GM21367 (cell line): Measurements from ENCODE around the gene SGCD.
A peak's percentile ranks its signal among the peaks of the same experiment; 100 is the strongest.

Experiments used
- ATAC-seq: cut with Tn5 transposase; IDR thresholded peaks from one replicate; pipeline ENCODE4 v1.9.1; 2021; ENCODE audit not compliant: unreplicated experiment

The SGCD gene

DNA sequence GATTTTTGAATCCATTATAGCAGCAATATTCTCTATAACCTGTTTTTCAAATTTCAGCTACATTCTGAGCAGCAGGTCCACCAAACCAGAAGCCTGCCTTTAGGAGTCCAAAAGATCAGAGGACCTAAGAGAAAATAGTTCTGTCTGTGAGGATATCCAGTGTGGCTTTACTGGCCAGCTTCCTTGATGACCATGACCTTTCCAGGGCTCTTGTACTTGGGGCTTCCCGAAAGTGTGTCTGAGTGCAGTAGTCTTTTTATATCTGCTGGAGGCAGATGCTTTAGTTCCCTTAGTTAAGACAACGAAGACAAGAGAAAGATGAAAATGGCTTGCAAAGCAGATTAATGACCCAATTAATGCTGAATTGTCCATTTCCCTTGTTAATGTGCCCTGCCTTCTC lies 72.4 kb downstream of the SGCD start:
- no peak for ATAC-seq

DNA sequence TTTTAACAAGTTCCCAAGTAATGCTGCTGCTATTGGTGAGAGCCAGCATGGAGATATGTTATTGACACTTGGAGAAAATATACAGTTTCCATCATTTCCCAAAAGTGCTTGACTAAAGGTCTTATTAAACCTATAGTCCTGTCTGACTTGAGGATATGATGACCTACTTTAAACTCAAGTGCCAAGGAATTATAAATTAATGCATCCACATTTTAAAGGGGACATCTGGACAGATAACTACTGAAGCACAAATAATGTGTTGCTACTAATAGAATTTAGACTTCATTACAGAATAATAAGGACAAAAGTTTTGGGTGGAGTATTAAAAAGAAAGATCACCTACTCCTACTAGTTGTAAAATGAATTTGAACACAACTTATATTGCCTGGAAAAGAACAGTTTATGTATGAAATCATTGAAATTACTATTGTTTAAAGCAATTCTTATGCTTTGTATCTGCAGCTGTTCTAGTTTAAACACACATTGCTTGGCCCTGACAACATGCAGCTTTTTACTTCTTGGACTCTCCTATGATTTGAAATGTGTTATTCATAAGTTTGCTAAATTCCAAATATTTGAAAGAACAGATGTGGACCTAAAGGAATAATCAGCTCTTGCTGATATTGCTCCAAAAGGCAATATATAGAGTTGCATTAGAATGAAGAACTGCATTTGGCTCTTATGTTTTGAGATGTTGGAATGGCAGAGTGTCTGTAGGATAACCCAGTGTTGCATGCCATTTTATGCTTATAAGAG lies 73.4 kb downstream of the SGCD start:
- ATAC-seq: no peak

DNA sequence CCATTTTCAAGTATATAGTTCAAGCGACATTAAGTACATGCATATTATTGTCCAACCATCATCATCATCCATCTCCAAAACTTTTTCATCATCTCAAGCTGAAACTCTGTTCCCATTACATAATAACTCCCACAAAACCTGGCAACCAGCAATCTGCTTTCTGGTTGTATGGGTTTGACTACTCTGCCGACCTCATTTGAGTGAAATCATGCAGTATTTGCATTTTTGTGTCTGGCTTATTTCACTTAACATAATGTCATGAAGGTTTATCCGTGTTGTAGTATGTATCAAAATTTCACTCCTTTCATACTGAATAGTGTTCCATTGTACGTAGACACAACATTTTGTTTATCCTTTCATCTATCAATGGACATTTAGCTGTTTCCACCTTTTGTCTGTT lies 74.8 kb downstream of the SGCD start:
- peak; percentile 1 for ATAC-seq

DNA sequence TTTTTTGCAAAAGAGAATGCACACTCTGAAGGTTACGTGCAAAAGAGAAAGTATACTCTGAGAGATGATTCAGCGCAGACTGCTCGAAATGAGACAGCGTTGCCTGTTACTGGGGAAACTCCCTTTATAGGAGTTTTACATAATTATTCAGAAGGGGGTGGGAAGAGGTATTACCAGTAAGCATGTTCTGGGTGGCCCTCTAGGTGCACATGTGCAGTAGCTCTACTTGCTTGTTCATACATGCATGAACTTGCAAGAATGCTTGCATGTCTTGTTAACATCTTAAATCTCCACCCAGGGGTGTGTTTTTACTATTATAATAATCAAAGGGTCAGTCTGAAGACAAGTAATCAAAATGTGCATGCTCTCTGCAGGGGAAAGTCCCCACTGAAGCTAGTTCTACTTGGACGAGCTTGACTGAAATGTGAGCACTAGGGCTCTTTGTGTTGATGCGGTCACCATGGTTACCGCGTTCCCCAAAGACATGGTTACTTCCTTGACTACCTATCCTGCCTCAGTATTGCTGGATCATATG lies 75.5 kb downstream of the SGCD start:
- peak; percentile 97 for ATAC-seq

DNA sequence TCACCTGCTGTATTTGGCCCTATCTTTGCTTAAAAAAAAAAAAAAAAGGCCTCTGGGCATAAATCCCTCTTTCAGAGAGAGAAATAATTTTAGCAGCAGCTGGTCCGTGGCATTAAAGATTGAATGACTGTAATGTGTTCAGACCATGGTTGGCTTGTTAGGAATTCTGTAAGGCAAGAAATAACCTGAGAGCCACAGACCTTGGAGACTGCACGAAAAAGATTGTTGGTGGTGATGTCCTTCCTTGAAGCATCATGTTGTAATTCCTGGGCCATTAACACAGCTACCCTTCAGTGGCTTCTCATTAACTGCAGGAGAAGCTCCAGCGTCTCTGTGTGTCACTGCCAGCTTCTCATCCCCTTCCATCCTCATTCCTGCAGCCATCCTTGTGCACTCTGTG lies 79.0 kb downstream of the SGCD start:
- ATAC-seq: no peak

DNA sequence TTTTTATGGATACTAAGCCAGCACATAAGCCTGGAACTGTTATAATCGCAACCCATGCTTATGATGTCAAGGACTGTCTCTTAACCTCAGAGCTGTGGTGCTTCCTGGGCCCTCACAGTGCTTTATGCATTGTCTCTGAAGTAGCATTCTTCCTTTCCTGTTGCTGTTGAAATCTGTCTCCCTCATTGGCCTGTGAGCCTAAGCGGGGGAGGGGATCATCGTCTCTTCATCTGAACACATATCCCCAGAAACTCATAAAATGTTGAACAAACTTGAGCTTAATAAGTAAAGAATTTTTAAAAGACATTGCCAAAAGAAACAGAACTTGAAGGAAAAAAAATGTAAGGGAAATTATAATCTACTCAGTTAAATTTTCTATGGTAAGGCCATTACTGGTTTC lies 80.3 kb downstream of the SGCD start:
- no peak for ATAC-seq

DNA sequence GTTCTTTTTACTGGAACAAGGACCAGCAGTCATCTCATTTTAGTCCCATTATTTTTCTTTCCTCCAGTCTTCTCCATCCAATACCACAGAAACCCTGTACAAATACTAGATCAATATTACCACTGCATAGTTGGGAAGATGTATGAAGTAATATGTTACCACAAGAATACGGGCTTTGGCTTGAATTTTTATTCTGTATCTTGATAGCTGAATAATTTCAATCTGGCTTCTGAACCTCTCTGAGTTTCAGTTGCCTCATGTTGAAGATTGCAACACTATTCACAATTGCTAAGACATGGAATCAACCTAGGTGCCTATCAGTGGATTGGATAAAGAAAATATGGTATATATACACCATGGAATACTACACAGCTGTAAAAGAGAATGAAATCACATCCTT lies 82.9 kb downstream of the SGCD start:
- ATAC-seq: no peak

DNA sequence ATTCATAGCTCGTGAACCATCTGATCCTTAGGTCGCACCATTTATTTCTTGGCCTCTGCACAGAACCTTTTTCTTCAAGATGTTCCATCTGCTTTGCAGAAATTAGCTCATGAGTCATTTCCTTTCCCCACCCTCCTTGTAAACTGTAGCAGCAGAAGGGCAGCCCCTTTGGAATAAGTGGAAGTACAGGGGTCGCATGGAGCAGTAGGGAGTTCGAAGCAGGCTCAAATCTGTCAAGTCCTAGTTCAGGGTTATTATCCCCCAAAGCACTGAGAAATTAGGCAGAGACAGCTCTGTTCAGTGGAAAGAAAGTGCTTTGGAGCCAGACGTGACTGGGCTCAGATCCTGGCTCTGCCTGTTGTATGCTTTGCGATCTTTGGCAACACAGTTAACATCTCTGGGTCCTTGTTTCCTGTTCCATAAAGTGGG lies 84.2 kb downstream of the SGCD start:
- no peak for ATAC-seq

DNA sequence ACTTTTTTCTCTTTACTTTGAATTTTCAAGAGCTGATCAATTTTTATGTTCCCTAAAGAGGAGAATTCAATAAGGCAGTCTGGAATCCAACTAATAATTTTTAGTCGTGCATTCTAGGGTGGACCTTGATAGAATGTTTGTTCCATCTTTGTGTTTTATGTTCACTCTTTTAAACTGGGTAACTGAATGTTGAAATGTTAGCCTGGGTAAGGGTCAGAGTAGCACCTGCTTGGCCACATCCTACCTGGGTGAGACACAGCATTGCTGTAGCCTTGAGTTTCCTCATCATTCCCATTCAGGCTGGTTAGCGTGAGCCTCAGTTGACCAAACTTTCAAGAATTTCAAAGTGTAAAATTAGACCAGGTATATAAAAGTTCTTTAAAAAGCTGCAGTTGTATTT lies 85.0 kb downstream of the SGCD start:
- no peak for ATAC-seq

DNA sequence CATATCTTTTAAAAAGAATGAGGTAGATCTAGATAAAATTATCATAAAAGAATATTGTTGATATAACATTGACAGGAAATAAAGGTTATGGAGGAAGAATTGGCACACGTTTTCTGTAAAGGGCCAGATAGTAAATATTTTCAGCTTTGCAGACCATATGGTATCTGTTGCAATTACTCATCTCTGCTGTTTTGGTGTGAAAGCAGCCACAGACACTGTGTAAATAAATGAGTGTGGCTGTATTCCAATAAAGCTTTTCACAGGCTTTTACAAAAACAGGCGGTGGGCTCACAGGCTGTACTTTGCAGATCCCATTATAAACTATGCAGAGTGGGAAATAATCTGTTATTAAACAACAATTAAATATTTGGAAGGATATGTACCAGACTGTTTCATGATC lies 87.4 kb downstream of the SGCD start:
- ATAC-seq: no peak

DNA sequence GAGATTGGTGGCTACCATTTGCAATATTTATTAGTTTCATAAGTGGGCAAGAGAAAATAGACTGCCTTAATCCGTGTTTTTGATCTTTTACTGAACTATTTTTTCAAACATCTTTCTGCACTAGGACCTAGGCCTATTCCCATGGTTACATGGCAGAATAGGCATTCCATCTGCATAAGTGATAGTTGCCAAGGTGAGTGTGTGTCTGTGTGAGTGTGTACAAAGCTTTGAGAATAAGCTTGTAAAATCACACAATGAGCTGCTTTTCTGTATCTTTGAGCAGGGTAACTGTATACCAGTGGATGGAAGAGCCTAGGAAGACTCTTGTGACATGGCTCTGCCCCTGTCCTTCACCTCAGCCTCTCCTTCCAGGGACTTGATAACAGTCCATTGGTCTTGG lies 92.7 kb downstream of the SGCD start:
- no peak for ATAC-seq

DNA sequence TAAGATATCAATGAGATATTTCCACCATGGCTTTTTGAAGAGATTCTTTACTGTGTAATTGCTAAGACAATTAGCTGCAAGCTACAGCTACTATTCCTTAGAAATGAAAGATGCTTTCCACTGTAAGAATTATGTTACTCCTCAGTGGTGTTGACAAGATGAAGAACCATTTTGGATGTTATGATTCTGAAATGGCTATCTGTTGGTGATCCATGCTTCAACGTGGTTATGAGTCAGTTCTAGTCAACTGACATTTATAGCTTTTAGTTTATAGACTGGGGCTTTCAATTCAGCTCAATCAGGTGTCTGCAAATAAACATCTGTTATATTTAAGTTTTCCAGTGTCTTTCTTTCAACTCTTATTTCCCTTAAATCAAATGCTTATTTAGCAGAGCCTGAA lies 93.7 kb downstream of the SGCD start:
- no peak for ATAC-seq

DNA sequence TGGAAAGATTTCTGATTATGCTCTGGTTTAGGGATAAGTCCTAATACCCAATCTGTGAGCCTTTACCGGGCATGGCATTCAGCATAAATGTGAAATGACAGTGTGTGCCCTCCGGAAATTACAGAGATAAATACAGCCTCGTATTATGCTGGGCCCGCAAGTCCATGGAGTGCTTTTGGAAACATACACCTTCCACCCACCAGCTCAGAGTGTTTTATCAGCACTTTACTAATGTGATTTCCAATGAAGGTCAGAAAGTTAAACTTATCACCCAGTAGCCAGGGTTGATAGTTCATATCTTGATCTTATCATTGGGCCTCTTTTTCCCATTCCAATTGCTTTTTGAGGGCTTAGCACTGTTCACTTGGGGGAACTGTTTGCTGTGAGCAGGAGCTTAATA lies 94.8 kb downstream of the SGCD start:
- ATAC-seq: no peak

DNA sequence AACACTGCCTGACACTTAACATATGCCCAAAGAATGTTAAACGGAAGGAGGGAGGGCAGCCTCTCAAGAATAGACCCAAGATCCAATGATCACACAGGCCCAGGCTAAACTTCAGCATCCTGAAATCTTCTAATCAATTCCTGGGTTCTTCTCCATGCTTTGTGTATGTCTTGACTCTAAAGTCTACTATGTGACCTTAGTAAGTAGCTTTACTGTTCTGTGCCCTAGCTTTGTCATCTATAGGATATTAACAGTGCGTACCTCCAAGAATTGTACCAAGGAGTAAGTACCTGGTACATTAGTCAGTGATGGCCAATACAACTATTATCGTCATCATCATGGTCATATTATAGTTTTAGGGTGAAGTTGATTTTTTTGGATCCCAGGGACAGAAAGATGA lies 96.6 kb downstream of the SGCD start:
- ATAC-seq: no peak

DNA sequence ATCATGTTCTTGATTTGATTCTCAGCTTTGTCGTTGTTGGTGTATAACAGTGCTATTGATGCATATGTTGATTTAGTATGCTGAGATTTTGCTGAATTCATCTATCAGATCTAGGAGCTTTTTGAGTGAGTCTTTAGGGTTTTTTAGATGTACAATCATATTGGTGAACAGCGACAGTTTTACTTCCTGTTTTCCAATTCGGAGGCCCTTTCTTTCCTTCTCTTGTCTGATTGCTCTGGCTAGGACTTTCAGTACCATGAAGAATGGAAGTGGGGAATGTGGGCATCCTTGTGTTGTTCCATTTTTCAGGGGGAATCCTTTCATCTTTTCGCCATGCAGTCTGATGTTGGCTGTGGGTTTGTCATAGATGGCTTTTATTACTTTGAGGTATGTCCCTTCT lies 100.4 kb downstream of the SGCD start:
- ATAC-seq: no peak

DNA sequence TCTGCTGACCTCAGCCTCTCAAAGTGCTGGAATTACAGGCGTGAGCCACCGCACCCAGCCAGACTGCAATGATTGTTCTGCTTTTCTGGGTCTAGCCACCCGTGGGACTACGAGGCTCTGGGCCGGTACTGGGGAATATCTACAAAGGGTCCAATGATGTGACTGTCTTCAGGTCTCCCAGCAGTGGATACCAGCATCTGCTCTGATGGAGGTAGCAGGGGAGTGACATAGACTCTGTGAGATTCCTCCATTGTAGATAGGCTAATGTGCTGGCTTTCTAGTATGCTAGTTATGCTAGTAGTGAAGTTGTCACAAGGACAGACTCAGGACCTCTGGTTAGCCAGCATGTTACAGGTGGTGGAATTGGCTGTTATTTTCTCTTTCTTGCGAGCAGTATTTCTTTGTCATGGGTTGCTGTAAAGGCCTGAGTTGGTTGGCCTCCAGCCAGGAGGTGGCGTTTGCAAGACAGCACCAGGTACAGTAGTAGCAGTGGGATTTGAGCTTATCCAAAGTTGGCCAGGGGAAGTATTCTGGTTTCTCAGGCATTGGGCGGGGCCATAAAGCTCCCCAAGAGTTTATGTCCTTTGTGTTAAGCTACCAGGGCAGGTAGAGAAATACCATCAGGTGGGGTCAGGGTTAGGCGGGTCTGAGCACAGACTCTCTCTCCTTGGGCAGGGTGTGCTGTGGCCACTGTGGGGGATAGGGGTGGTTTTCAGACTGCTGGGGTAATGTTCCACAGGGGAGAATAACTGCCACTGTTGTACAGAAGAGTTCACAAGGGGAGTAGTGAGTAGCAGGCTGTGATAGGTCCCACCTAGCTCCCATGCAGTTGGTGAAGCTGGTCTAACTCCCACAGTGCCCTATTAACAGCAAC lies 105.2 kb downstream of the SGCD start:
- no peak for ATAC-seq

DNA sequence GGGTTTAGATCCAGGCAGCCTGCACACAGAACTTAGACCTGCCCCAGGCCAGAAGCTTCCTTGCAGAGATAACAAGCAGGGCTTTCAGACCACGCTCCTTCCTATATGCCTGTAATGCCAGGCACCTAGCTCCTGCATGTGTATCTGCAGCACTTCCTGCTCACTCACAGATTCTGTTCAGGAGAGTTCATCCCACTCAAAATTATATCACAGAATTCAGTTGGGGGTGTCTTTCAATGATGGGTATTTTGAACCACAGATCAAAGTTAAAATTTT lies 105.8 kb downstream of the SGCD start:
- ATAC-seq: no peak

DNA sequence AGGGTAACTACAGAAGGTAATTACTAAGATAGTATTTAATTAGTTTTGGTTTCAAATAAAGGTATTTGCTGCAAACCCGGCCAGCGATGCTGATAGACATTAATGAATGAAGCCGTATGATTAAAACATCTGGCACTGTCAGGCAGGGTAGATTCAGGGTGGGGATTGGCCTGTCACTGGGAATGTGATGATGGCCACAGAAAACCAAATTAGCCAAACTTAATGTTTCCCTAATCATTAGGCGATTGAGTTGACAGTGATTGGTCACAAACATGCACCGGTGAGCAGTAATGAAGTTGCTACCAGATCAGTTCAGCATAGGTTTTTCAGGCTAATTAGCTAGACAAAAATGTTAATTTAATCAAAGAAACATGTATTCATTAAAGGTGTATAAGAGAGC lies 107.5 kb downstream of the SGCD start:
- no peak for ATAC-seq

DNA sequence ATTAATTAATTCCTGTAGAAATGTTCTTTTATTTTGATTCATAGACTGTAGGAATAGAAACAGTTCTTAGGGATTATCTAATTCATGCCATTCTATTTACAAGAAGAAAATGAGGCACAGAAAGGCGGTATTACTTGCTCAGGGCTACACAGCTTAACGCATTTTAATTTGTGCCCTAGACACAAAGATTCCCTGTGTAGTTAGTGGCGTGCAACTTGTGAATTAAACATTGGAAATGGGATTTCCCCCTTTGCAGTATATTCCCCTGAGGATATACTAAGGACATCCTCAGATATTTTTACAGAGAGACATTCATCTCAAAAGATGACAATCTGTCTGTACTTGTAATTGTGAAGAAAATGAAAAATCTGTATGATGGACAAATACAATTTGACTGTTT lies 108.1 kb downstream of the SGCD start:
- ATAC-seq: no peak

DNA sequence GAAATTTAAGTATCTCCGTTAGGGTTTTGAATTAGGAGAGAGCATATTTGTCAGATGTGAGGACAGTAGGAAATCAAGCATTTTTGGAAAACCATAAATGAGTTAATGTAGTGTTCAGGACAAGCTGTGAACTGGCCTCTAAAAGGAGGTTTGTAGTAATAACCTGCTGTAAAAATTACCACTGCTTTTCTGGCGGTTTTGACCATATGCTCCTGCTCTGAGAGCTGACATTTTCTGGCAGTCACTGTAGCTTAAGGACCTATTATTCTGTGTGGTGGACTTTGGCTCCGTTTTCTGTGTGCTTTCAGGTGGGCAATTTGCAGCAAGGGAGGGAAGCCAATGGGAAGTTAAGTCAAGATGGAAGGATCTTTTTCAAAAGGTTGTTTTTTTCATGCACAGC lies 111.1 kb downstream of the SGCD start:
- ATAC-seq: no peak

DNA sequence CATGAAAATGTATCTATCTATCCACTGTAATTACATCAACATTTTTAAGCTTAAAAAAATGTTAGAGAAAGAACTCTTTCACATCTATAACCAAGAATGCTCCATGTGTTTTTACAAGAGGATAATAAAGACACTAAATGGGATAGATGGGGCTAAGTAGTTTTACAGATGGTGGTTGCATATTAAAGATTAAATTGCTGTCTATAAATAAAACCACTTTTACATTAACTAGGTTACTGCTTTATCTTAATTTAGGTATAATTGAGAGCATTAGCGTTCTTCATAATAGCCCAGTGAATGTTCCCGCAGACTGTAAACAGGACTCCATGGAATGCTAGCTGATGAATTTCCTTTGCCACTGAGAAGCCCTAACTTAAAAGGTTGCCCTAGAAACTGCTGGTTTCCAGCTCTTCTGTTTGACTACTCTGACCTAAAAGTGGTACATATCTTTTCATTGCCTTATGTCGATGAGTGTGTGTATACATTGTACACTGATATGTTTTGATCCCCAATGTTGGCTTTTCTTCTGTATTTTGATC lies 117.9 kb downstream of the SGCD start:
- no peak for ATAC-seq

DNA sequence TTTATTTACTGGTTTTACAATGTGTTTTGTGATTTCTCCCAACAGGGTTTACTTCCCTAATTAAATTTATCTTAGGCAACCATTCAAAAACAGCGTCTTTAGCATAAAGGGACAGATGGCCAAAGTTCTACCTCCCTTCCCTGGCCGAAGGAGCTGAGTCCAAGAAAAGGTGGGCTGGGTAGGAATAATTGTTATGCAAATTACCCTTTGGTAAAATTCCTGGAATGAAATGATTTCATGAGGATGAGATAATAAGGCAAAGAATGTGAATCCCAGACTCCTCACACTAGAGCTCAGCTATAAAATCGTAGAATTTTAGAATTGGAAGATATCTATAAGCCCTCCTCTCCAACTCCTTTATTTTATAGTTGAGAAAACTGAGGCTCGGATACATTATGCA lies 119.6 kb downstream of the SGCD start:
- no peak for ATAC-seq
